MG63 (cell line): ENCODE data around the gene IL31RA. TPM values are rescaled to one million over a fixed set of nuclear protein-coding genes. Genes with fewer than 3 reads are reported as not detected.
A peak's percentile ranks its signal among the peaks of the same experiment; 100 is the strongest.

Source experiments
- DNase-seq: peaks from one replicate; pipeline ENCODE4 v3.0.0-alpha.2; 2020
- H3K27me3 ChIP-seq: fragments of 250-450 bp; sonication (Bioruptor Pico); 2 replicates; pipeline ENCODE4 v1.5.1; 2020; ENCODE audit warnings: mild to moderate bottlenecking, moderate library complexity
- H3K36me3 ChIP-seq: fragments of 250-450 bp; sonication (Bioruptor Pico); 2 replicates; pipeline ENCODE4 v1.5.1; 2020; ENCODE audit warnings: mild to moderate bottlenecking, moderate library complexity
- H3K4me3 ChIP-seq: fragments of 250-450 bp; sonication (Bioruptor Pico); 2 replicates; pipeline ENCODE4 v1.5.1; 2020; ENCODE audit warnings: mild to moderate bottlenecking, moderate library complexity
- H3K9me3 ChIP-seq: fragments of 250-450 bp; sonication (Bioruptor Pico); 2 replicates; pipeline ENCODE4 v1.5.1; 2020; ENCODE audit warnings: mild to moderate bottlenecking, moderate library complexity
- total RNA-seq: library from RNA; depleted of rRNA; stranded (reverse); fragments of >200 nt; shearing (Covaris generic); gene quantifications from 2 replicates; pipeline ENCODE4 v1.2.3, GENCODE V29; 2014; ENCODE audit warnings: low replicate concordance

Gene IL31RA
- total RNA-seq, 1 experiment from 2014 or later, result 0.63 TPM

DNA sequence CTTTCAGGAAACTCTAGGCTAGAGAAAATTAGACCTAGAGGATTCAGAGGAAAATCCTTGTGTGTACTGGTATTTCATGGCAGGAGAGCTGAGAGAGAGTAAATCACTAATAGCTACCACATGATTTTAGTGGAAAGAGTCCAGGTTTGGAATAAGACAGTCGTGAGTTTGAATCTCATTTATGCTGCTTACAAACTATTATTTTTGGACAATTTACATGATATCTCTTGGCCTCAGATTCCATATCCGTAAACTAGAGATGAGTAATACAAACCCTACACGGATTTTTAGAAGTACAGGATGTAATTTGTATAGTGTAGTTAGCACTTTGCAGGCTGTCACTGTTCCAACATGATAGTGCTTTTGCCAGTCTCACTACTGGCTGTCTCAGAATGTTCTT lies 2.7 kb downstream of the IL31RA start:
- H3K27me3 ChIP-seq, result no peaks in the 10 kb centered on the region
- H3K4me3 ChIP-seq, result no peak overlapping the region
- no peaks in the 10 kb centered on the region for H3K36me3 ChIP-seq
- H3K9me3 ChIP-seq, result no peaks in the 10 kb centered on the region
- peak; percentile 23 for DNase-seq

DNA sequence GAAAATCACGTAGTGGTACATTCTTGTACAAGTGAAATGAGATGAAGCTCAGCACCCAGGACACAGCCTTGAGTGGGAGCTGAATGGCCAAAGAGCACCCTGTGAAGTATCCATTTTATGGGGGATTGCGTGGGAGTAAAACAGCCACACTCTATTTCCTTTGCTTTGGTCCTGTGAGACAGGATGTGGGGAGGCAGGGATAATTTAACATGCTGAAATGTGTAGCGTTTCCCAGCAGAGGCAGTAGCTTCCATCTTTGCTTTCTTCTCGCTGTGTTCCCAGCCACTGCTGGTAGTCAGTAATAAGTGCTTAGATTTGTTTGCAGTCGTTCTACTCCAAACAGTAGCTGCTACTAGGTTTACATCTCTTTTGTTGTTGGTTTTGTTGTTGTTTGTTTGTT lies 4.4 kb downstream of the IL31RA start:
- H3K9me3 ChIP-seq, result no peaks in the 10 kb centered on the region
- no peak for DNase-seq
- H3K4me3 ChIP-seq, result no peak overlapping the region
- no peaks in the 10 kb centered on the region for H3K36me3 ChIP-seq
- H3K27me3 ChIP-seq, result no peaks in the 10 kb centered on the region

DNA sequence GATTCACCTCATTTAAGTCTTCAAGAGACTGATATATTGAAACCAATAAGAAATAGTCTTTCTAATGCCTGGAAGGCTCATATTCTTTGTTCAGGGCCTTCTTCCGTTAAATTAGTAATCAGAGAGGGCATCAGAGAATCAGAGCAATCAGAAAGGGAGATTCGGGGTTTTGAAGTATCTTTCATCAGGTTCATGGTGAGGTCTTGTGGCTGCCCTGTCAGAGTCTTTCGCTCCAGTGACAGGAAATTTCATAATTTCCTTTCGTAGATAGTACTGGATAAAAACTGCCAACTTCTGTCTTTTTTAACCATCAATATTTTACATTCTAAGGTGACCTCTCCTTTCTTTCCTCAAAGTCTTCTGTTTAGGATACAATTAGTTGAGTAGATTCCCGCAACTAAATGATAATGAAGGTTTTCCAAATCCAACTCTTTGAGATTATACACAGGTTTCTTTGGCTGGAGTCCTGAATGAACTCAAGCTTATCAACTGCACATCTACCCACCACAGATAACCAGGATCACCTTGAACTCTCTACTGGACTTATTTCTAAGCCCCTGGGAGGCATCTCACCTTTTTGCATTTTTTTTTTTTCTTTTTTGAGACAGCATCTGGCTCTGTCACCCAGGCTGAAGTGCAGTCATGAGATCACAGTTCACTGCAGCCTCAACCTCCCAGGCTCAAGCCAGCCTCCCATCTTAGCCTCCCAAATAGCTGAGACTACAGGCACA lies 5.5 kb downstream of the IL31RA start:
- H3K4me3 ChIP-seq, result no peak overlapping the region
- no peaks in the 10 kb centered on the region for H3K36me3 ChIP-seq
- H3K9me3 ChIP-seq, result no peaks in the 10 kb centered on the region
- DNase-seq, result no peak
- H3K27me3 ChIP-seq, result no peaks in the 10 kb centered on the region

DNA sequence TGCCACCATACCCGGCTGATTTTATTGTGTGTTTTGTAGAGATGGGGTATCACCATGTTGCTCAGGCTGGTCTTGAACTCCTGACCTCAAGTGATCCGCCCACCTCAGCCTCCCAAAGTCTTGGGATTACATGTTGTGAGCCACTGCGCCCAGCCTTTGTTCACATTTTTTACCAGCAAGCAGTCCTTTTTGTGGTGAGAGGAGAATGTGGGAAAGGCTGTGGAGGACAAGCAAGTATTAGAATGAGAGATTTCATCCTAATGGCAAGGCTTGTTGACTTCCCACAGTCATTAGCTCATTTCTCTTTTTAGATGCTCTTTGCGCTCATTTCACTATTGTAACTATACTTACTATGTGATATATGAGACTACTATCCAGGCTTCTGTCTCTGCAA lies 6.1 kb downstream of the IL31RA start:
- no peak overlapping the region for H3K4me3 ChIP-seq
- H3K27me3 ChIP-seq, result no peaks in the 10 kb centered on the region
- no peaks in the 10 kb centered on the region for H3K36me3 ChIP-seq
- no peaks in the 10 kb centered on the region for H3K9me3 ChIP-seq
- DNase-seq, result no peak

DNA sequence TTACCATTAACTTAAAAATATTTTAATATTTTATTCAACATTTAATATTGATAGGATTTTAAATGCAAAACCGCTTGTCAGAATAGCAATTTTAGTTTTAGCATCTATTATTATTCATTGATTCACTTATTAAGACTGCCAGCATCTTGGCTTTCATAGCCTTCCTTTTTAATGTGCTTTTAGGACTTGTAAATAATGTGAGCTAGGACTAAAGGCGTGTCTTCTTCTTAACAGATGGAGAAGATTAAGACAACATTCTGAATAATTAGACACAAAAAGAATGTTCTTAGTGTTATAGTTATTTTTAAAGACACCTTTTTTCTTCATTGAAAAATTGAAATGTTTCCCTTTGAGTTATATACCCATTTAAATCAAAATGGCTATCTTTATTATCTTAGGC lies 6.9 kb downstream of the IL31RA start:
- Histone ChIP-seq H3K36me3 (no peaks in the 10 kb centered on the region), H3K27me3 (no peaks in the 10 kb centered on the region), H3K4me3 (no peak overlapping the region), H3K9me3 (no peaks in the 10 kb centered on the region)
- no peak for DNase-seq

DNA sequence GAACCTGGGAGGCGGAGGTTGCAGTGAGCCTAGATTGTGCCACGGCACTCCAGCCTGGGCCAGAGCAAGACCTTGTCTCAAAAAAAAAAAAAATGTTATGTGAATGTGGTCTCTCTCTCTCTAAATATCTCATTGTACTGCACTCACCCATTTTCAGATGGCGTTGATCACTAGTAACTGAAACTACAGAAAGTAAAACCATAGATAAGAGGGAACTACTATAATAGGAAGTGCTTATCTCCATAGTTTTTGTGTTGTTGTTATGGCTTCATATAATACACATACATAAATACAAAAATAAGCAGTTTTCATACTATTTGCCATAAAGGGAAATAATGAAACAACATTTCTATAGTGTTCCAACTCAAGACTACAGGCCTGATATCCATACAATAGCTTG lies 9.1 kb downstream of the IL31RA start:
- no peaks in the 10 kb centered on the region for H3K36me3 ChIP-seq
- H3K27me3 ChIP-seq, result no peaks in the 10 kb centered on the region
- H3K4me3 ChIP-seq, result no peak overlapping the region
- DNase-seq, result no peak
- no peaks in the 10 kb centered on the region for H3K9me3 ChIP-seq

DNA sequence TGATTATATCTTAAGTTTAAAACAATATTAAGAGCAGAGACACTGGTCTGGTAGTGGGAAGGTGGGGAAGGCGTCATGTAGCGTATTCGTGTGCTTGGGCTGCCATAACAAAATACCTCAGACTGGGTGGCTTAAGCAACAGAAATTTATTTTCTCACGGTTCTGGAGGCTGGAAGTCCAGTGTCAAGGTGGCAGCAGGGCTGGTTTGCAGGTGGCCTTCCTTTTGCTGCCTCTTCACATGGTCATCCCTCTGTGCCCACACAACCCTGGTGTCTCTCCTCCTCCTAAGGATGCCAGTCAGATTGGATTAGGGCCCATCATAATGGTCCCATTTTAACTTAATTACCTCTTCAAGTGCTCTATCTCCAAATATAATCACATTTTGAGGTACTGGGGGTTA lies 9.6 kb downstream of the IL31RA start:
- no peaks in the 10 kb centered on the region for H3K9me3 ChIP-seq
- DNase-seq, result no peak
- H3K27me3 ChIP-seq, result no peaks in the 10 kb centered on the region
- no peak overlapping the region for H3K4me3 ChIP-seq
- no peaks in the 10 kb centered on the region for H3K36me3 ChIP-seq

DNA sequence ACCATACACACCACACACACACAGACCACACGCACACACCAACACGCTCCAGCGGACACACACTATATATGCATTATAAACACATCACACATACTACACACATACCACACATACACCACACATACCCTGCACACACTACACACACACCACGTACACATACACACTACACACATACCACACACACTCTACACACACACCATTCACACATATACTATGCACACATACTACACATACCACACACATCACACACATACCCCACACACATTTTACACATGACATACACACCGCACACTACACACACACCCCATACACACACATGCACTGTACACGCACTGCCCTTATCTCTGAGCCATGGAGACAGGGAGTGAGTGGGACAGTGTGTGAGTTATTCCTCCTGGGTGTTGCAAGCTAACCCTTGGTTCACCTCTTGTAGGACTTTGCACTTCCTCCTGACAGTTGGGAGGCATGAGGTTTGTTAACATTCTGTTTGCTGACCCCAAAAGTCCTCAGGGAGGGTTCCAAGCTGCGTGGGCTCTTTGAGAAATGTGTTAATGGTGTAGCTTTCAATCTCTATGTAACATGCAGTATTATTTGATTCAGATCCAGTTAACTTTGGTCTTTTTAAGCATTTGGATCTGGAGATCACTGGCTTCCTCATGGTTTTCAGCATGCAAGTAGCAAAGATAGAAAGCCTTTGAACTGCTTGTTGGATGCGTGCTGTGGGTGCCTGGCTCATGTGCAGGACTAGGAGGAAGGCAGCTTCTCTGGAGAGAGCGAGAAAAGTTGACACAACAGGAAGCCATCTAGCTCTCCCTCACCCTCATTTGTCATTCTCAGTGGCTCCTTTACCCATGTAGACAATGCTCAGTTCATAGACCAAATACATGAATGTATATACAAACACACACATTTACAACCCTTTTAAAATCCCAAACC lies 13.7 kb downstream of the IL31RA start:
- H3K36me3 ChIP-seq, result no peaks in the 10 kb centered on the region
- H3K27me3 ChIP-seq, result no peaks in the 10 kb centered on the region
- no peak overlapping the region for H3K4me3 ChIP-seq
- H3K9me3 ChIP-seq, result no peaks in the 10 kb centered on the region
- no peak for DNase-seq

DNA sequence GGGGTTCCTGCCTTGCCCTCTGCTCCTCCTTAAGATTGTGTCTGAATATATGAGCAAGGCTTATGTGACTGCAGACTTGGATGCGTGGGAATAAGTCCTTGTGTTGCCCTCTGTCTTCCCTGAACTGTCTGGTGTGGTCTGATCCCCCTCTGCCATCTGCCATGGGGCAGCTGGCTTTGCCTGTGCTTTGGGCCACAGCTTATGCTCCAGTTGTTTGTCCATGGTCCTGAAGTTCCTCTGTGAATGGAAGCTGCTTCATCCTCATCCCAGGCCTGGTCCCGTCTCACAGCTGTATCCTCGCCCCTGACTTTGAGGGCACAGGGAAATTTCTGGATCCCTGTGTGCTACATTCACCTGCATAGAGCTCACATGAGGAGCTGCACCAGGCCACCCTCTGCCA lies 14.7 kb downstream of the IL31RA start:
- Histone ChIP-seq H3K4me3 (no peak overlapping the region), H3K9me3 (no peaks in the 10 kb centered on the region), H3K27me3 (no peaks in the 10 kb centered on the region), H3K36me3 (no peaks in the 10 kb centered on the region)
- DNase-seq, result no peak

DNA sequence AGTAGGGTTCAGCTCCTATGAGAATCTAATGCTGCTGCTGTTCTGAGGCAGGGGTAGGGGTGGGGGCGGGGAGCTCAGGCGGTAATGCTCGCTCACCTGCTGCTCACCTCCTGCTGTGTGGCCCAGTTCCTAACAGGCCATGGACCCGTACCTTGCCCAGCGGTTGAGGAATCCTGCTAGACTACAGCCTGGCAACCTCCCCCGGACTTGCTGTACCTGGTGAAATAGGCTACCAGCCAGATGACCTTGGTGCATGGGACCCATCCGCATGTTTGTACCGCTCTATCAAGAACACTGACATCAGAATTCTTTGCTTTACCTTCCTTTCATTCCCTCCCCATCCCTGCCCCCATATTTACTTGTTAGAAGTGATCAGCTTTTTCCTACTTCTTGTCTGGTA lies 15.3 kb downstream of the IL31RA start:
- DNase-seq, result no peak
- Histone ChIP-seq H3K9me3 (no peaks in the 10 kb centered on the region), H3K4me3 (no peak overlapping the region), H3K27me3 (no peaks in the 10 kb centered on the region), H3K36me3 (no peaks in the 10 kb centered on the region)

DNA sequence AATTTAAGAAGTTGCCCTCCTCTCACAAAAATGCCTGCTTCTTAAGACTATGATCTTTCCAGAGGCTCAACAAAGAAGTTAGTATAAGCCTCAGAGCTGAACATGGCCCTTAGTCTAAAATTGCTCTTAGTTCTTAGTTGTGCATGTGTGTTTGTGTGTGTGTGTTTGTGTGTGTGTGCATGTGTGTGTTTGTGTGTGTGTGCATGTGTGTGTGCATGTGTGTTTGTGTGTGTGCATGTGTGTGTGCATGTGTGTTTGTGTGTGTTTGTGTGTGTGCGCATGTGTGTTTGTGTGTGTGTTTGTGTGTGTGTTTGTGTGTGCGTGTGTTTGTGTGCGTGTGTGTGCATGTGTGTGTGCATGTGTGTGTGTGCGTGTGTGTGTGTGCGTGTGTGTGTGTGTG lies 15.8 kb downstream of the IL31RA start:
- no peaks in the 10 kb centered on the region for H3K27me3 ChIP-seq
- no peak for DNase-seq
- H3K36me3 ChIP-seq, result no peaks in the 10 kb centered on the region
- H3K9me3 ChIP-seq, result no peaks in the 10 kb centered on the region
- H3K4me3 ChIP-seq, result no peak overlapping the region

DNA sequence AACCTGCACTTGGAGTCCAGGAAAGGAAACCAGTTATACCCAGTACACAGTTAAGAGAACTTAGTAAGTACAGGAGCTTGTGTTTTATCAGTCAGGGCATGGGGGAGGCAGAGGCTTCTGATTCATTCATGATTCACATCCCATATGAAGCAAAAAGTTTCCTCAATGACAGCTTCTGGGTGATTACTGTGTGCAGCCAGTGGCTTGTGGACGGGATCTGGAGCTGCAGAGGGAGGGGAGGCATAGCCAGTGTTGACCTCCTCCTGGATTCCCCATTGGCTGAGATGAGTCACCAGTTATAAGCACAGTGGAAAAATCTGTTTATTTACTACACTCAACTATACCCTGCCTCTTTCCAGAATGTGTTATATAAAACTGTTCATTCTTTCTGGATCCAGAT lies 17.7 kb downstream of the IL31RA start:
- peak; percentile 96 for DNase-seq
- Histone ChIP-seq H3K4me3 (no peak overlapping the region), H3K9me3 (no peaks in the 10 kb centered on the region), H3K27me3 (no peaks in the 10 kb centered on the region), H3K36me3 (no peaks in the 10 kb centered on the region)

DNA sequence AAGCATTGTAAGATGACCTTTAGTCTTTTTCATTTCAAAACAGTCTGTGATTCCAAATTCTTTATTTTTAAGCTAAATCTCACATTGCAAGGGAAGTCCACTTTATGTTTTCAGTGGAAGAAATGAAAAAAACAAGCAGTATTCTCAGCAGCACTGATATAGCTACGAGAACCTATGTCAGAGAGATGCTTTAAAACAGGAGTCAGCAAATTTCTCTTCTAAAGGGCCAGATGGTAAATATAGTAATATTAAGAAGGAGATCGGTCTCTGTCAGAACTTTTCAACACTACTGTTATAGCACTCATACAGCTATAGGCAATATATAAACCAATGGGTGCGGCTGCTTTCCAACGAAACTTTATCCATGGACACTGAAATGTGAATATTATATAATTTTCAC lies 18.7 kb downstream of the IL31RA start:
- Histone ChIP-seq H3K4me3 (no peak overlapping the region), H3K36me3 (no peaks in the 10 kb centered on the region), H3K9me3 (no peaks in the 10 kb centered on the region), H3K27me3 (no peaks in the 10 kb centered on the region)
- no peak for DNase-seq

DNA sequence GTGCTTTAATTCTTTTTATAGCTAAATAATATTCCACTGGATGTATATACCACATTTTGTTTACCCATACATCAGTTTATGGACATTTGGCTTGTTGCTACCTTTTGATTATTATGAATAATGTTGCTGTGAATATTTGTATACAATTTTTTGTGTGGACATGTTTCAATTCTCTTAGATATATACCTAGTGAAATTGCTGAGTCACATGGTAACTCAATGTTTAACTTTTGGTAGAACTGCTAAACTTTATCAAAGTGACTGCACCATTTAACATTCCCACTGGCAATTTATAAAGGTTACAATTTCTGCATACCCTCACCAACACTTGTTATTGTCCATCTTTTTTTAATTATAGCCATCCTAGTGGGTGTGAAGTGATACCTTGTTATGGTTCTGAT lies 22.1 kb downstream of the IL31RA start:
- DNase-seq, result no peak
- Histone ChIP-seq H3K36me3 (no peaks in the 10 kb centered on the region), H3K9me3 (peaks cover 10% of the 10 kb centered on the region; the same call in 1 of the 2 replicates), H3K4me3 (no peak overlapping the region), H3K27me3 (no peaks in the 10 kb centered on the region)

DNA sequence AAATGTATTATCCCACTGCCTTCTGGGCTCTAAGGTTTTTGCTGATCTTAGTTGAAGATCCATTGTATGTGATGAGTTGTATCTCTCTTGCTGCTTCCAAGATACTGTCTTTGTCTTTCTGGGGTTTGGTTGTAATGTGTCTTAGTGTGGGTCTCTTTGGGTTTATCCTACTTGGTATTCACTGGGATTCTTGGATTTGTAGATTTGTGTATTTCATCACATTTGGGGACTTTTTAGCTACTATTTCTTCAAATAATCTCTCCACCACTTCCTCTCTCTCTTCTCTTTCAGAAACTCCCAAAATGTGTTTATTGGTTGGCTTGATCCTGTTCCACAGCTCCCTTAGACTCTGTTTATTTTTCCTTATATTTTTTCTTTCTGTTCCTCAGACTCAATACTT lies 26.5 kb downstream of the IL31RA start:
- no peak overlapping the region for H3K4me3 ChIP-seq
- peaks cover 10% of the 10 kb centered on the region; the same call in 1 of the 2 replicates for H3K9me3 ChIP-seq
- H3K27me3 ChIP-seq, result no peaks in the 10 kb centered on the region
- no peak for DNase-seq
- no peaks in the 10 kb centered on the region for H3K36me3 ChIP-seq

DNA sequence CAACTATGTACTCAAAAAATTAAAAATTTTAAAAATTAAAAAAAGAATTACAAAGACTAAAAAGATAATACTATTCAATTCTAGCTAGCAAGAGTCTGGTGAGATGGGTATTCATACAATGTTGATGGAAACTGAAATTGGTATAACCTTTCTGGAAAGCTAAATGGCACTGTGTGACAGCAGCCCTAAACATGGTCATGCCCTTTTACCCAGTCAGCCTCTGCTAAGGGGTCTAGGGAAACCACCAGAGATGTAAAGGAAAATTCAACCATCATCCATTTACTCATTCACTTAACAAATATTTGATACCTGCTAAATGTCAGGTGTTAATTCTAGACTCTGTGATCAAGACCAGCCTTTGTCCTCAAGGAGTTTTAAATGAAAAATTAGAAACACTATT lies 29.3 kb downstream of the IL31RA start:
- H3K36me3 ChIP-seq, result no peaks in the 10 kb centered on the region
- DNase-seq, result no peak
- H3K27me3 ChIP-seq, result no peaks in the 10 kb centered on the region
- no peak overlapping the region for H3K4me3 ChIP-seq
- H3K9me3 ChIP-seq, result peaks cover 10% of the 10 kb centered on the region; the same call in 1 of the 2 replicates

DNA sequence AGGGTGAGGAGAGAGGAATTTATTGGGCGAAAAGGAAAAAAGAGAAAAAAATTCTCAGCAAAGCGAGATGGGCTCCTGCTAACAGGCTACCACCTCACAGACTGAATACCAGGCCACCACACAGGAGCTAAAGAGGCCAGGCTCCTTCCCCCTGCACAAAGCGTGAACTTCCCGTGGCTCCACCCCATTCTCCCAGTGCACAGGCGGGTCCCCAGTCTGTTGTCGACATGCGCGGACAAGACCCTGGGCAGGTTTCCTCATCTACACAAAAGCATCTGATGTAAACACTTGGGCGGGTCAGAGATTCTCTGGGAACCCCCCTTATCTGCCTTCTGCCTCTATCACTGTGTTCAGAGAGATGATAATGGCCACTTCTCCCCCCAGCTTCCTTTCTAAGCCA lies 34.2 kb downstream of the IL31RA start:
- Histone ChIP-seq H3K9me3 (no peaks in the 10 kb centered on the region), H3K4me3 (no peak overlapping the region), H3K27me3 (no peaks in the 10 kb centered on the region), H3K36me3 (no peaks in the 10 kb centered on the region)
- DNase-seq, result no peak

DNA sequence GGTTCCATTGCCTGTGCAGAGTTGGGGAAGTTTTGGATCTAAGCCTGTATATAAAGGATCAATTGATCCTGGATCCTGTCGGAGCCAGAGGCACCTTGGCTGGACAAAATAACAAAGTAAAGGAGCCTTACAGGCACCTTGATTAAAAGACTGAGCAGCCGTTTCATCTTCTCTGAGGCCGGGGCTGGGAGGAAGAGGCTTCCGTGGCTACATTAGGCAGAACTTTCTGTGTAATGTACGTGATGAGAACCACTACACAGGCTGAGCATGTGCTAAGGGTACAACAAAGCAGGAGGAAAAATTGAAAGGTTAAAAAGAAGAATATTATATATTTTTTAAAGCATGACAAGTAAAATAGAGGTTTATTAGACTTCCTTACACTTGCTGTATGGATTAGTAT lies 37.0 kb downstream of the IL31RA start:
- no peak for DNase-seq
- Histone ChIP-seq H3K9me3 (no peaks in the 10 kb centered on the region), H3K27me3 (no peaks in the 10 kb centered on the region), H3K36me3 (no peaks in the 10 kb centered on the region), H3K4me3 (no peak overlapping the region)
